ENCODE results near the gene PDCD2.
"Not testable (repeated sequence)": the region's sequence is repeated elsewhere in the genome, so short reads cannot be mapped to it uniquely, and the experiment has no call there.

PDCD2 gene

DNA sequence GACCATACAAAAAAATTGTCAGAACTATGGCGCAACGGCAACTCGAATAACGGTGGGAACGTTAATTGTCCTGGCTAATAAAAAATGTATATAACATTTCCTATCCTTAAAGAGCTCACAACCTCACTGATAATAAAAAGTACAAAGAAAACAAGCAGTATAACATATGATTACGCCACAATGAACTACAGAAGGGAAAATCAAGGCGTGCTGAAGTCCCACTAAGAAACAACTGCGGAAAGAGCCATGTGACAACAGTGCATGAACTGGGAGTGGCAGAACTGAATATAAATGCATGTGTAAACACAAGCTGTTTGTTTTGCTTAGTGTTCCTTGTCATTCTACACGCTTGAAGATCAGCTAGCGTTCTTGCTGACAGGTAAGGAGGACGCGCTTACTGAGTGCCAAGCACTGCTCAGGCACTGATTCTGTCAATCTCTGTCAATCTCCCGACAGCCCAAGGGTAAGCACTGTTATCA, 30.9 kb downstream of the PDCD2 start:
- peak overlapping the region; percentile 98 for H3K4me3 ChIP-seq (ENCODE audit: low read depth, low read length)
- DNase-seq (ENCODE audit: low read depth), result no peak

DNA sequence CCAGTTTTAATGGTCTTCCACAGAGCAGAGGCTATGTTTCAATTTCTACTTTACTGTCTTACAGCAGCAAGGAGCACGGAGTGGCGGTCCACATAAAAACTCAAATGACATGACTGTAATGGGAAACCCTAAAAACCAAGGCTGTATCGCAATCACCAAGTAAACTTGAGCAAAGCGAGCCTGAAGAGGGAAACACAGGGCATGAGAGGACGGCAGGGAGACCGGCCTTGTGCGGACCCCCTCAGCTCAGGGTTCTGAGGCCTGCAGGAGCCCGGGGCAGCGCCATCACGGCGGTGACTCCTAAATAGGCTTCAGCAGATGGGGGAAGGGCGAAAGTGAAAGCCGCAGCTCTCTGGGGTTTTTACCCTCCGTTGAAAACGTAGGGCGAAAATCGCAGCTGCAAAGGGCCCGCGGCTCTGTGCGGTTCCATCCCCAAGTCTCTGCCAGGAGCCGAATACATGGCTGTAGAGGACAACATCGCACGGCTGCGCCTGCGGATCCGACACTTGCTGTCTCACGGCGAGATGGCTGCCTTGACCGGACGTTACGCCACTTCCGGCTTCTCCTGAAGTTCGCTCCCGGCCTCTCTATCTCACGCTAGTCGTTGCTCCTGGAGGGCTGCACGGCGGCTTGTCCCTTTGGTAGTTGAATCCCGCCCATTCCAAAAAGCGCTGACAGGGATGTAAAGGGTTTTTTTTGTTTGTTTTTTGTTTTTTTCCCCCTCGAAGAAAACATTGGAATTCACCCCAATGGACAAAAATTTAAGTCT, 31.5 kb downstream of the PDCD2 start, which contains the start of gene PSMB1:
TSS of gene PSMB1 (minus strand) at position 543 of the 769 bp plus-strand sequence. CDS start at position 478, 65 bp downstream.
- peak within 1 kb of the TSS; percentile 98 for H3K4me3 ChIP-seq (ENCODE audit: low read depth, low read length)
- DNase-seq (ENCODE audit: low read depth), result peak; percentile 84

DNA sequence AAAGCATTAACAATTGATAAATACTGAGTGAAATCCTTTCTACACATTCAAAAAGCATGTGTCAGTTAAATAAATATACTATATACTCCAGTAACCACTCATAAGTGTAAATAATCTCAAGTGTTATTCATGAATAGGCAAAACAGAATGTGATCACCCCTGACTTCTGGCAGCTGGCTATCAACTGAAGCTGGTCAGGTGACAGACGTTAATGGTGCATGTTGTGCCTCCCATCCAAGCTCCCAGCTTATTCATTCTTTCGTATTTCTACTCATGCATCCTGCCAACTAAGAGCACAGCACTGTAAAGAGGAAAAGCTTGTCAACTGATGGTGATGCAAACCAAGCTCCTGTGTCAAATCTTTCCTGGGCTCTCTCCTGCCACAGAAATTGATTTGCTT, 39.0 kb downstream of the PDCD2 start:
- no peak for DNase-seq (ENCODE audit: low read depth)
- H3K4me3 ChIP-seq (ENCODE audit: low read depth, low read length), result no peak overlapping the region

DNA sequence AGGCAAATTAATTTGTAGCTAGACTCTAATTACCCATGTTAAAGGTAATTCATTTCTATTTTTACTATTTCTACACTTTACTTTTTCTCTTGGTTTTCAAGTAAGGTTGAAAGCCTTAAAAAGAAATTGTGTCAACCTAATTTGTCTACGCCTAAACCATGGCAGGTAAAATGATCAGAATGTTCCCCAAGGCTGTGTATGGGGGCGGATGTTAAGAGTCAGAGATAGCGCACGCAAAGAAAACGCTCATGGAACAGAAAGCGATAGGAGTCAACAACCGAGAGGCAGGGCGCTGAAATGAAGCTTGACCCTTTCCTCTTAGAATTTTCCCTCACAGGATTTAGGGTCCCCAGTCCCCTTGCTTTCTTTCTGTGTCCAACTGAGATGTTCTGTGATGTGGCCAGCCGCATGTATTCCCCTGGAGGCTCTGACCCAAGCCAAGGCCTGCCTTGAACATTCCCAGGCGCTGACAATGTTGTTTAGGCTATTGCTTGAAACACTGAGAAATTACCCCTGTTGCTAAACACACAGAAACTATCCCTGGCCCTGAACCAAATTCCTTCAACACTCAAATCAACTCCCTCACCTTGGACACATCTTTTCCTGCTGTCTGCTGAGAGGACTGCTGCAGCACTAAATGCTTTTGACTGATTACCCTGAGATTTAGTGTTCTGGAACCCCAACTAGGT, 42.3 kb downstream of the PDCD2 start:
- DNase-seq (ENCODE audit: low read depth), result no peak
- no peak overlapping the region for H3K4me3 ChIP-seq (ENCODE audit: low read depth, low read length)

DNA sequence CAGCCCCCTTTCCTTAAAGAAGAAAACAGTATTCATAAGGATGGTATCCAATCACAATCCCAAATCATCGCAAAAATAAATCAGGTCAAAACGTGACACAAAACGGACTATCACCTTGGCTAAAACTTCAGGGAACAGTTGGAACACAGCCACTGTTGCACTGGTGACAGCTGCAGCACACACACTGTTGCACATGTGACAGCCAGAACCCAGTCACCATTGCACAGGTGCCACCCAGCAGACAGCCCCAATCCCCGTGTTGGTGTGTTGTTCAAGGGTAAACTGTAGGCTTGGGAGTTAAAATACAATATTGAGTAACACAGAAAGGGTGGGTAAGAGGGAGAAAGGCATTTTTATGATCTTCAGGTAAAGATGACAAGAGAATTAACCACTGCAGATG, 47.1 kb downstream of the PDCD2 start:
- no peak overlapping the region for H3K4me3 ChIP-seq (ENCODE audit: low read depth, low read length)
- DNase-seq (ENCODE audit: low read depth), result no peak

DNA sequence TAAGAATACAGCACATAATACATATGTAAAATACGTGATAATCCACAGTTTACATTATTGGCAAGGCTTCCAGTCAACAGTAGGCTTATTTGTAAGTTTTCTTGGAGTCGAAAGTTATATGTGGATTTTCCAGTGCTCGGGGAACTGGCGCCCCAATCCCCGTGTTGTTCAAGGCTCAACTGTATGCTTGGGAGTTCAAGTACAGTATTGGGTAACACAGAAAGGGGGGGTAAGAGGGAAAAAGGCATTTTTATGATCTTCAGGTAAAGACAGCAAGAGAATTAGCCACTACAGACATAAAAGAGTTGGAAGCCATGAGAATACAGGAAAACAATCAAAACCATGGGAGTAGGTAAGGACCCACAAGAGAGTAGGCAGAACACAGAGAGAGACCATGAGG, 47.8 kb downstream of the PDCD2 start:
- no peak for DNase-seq (ENCODE audit: low read depth)
- H3K4me3 ChIP-seq (ENCODE audit: low read depth, low read length), result no peak overlapping the region

DNA sequence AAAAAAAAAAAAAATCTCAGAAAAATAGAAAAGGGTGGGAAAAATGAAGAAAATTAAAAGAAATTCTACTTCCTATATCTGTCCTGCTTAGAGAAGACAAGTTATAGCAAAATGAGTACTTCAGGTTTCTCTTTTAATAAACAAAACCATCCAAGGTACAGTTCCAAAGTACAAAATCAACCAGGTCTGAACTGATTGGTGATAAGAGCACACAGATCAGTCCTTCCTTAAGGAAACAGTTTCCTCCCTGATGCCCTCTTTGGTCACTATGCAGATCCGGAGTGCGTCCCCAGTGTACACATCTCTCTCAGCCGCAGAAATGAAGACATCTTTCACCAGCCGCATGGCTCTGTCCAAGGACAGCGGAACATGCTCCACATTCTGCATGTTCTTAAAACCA, 49.4 kb downstream of the PDCD2 start:
- H3K4me3 ChIP-seq (ENCODE audit: low read depth, low read length), result no peak overlapping the region
- no peak for DNase-seq (ENCODE audit: low read depth)

DNA sequence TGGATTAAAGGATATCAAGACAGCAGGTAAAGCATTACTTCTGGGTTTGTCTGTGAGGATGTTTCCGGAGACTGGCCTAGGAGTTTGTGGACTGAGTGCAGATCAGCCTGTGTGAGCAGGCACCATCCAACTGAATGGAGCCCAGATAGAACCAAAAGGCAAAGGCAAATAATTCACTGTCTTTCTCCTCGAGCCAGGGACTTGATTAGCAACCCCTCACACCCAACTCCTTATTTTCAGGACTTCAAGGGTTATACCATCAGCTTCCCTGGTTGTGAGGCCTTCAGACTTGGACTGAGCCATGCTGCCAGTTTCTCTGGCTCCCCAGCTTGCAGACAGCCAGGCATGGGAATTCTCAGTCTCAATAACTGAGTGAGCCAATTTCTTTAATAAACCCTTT, 50.6 kb downstream of the PDCD2 start:
- DNase-seq (ENCODE audit: low read depth), result no peak
- H3K4me3 ChIP-seq (ENCODE audit: low read depth, low read length), result no peak overlapping the region

DNA sequence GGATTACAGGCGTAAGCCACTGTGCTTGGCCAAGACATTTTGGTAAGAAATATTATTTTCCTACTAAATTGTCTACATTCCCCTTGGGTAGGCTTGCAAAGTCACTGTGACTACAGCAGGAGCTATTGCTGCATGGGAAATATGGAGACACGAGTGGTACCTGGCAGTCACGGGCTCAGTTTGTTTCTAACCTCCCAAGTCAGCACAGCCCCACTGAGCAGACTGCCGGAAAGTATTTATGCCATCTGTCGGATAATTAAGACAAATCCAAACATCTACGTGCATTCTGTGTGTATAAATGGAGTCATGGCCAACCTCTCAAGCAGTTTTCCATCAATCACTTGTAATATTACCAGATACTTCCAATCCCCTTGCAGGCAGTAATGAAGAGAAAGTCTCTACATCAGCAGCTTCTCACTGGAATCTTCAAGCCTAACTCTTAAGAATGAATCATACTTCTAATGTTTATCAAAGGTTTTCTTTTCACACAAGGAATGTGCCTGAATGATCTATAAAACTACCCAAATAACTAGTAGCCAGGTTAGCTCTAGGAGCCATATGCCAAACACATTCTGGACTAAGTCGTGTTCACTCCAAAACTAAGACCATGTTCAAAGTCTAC, 51.5 kb downstream of the PDCD2 start:
- H3K4me3 ChIP-seq (ENCODE audit: low read depth, low read length), result no peak overlapping the region
- DNase-seq (ENCODE audit: low read depth), result no peak

DNA sequence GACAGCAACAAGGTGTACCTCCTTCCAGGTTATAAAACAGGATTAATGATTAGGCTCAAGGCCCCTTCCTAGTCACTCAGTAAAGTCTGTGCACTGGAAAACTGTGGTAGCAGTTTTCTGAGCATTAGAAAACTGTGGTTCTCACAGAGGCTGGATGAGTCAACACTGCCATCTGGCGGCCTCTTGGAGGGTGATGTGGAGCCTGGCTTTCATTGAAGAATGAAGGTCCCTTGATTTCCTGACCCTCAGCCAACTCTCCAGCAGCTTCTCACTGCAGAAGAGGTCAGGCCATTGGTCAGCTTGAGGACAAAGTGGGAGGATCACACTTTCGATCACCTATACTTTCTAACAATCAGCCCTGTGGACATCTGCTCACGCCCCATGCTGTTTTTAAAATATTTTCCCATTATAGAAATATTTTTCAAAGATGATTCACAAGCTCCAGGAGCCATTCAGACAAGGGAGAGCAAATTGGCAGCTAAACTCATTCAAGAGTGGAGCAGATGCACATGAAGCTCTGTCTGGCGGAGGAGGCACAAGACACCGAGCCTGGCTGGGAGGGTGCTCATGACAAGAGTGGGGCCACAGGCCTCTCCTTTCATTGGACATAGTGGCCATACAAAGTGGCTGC, 54.5 kb downstream of the PDCD2 start:
- H3K4me3 ChIP-seq (ENCODE audit: low read depth, low read length), result no peak overlapping the region
- DNase-seq (ENCODE audit: low read depth), result no peak

DNA sequence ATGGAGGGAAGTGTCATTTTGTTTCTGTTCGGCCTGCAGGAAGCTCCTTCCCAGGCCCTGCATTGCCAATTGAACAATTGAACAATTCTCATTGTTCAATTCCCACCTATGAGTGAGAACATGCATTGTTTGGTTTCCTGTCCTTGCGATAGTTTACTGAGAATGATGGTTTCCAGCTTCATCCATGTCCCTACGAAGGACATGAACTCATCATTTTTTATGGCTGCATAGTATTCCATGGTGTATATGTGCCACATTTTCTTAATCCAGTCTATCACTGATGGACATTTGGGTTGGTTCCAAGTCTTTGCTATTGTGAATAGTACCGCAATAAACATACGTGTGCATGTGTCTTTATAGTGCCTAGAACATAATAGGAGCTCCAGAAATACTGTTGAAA, 56.4 kb downstream of the PDCD2 start:
- not testable (repeated sequence) for DNase-seq (ENCODE audit: low read depth); H3K4me3 ChIP-seq (ENCODE audit: low read depth, low read length)

DNA sequence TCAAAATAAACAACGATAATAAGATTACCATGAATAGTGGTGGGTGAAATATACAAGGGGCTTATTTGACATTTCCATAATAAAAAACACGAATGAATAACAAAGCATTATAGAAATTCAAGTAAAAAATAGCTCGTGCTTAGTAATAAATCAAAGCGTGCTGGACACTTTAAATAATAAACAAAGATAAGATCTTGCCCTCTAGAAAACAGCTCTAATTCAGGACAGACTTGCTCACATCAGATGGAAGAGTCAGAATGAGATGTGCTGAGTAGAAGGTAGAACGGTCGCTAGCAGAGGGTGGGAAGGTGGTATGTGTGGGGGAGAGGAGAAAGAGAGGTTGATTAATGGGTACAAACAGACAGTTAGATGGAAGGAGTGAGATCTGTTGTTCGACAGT, 58.6 kb downstream of the PDCD2 start:
- DNase-seq (ENCODE audit: low read depth), result no peak
- no peak overlapping the region for H3K4me3 ChIP-seq (ENCODE audit: low read depth, low read length)
